NOMO-1 treated with dmso at 0.1 percent for 144 hours (cell line): ENCODE data around the gene SERPIND1.

Experiments
- DNase-seq: peaks from one replicate; lab custom pipeline; 2025; ENCODE audit not compliant: unreplicated experiment; lab: John Stamatoyannopoulos, UW

Gene SERPIND1

GRCh38 chr22:20792221-20792965 is 18.5 kb downstream of the SERPIND1 start:
- DNase-seq = no peak

- no peak for DNase-seq
Observed at GRCh38 chr22:20792966-20793728, 19.2 kb downstream of the SERPIND1 start.

- DNase-seq = no peak
Observed at GRCh38 chr22:20793748-20794649, 20.1 kb downstream of the SERPIND1 start.

DNA sequence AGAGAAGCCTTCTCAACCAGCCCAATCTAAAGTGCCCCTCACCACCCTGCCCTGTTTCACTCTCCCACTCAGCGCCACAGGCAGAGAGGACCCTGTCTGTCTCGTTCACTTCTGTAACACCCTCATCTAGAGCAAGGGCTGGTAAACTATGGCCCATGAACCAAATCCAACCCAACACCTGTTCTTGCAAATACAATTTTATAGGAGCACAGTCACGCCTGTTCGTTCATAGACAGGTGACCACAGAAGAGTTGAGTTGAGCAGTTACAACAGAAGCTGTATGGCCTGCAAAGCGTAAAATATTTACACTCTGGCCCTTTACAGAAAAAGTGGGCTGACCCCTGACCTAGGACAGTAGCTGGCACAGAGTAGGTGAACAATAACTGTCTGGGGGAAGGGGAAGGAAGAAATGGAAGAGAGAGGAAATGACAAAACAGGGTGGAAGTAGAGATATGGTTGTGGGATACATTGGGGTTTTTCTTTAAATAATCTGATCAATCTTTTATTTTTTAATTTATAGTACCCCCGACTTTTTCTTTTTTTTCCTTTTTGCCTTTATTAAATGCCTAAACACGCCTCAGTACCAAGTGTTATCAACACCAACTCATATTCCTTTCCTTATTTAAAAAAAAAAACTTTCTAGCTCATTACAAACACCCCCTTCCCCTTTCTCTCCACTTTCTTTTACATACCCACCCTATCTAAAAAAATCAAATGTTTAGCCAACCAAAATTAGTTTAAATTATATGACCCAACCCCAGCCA is 20.9 kb downstream of the SERPIND1 start:
- DNase-seq = no peak

DNA sequence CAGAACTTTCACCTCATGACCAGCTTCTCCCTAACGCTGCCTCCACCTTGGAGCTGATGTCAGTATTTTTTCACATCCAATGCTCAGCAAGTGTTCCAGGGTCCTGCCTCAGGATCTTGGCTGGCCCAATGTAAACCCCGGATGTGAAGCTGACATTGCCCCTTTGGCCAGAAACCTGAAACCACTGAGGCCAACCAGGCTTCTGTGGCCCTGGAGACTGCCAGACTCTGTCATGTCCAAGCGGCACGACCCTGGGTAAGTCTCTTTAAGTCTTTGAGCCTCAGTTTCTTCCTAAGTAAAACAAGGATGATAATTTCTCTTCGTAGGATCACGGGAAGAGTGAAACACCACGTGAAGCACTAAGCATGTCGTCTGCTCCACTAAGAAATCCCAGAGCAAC is 22.8 kb downstream of the SERPIND1 start:
- no peak for DNase-seq

- DNase-seq = no peak
Observed at GRCh38 chr22:20798218-20798617, 24.3 kb downstream of the SERPIND1 start.

DNA sequence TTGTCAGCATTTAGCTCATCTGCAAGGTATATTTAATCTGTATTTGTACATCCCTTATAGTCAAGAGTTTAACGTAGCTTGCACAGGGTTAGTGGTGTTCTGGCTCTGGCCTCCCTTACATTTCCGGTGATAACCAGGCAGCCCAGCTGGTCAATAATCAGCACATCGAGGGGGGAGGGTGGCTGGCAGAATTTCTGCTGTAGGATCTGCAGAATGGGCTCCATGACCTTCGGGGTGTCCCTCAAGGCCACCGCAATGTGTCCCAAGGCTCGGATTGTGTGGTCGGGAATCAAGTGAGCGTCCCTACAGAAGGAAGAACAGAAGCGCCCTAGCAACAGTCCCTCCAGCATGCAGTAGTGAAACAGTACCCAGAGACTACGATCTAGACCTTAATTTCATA is 25.1 kb downstream of the SERPIND1 start:
- DNase-seq = no peak

DNA sequence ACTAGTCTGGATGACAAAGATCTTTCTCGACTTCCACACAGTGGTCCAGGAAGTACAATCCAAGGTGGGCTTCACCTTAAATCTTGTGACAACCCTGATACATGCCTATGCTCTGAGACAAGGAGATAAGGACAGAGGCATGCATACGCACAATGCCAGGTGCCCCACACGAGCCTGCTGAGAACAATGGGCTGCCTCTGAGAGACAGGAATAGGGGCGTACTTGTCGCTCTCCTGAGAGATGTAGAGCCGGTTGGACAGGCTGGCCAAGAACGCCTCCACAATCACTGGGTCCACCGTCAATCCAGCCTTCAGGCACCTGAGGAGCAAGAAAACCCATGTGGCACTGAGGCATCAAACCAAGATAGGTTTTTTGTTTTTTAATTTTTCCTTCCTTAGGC is 25.5 kb downstream of the SERPIND1 start:
- DNase-seq = no peak

DNA sequence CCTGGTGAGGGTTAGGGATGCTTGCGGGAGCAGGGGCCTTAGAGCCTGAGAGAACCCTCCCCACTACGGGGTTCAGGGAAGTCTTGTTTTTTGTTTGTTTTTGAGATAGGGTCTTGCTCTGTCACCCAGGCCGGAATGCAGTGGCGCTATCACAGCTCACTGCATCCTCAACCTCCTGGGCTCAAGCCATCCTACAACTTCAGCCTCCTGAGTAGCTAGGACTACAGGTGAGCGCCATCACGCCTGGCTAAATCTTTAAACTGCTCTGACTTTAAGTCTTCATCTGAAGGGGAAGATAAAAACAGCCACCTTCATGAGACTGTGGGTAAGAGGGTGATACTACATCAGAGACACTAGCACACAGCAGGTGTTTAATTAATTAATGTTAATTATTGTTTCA is 28.5 kb downstream of the SERPIND1 start:
- no peak for DNase-seq

GRCh38 chr22:20802922-20803553 is 29.1 kb downstream of the SERPIND1 start:
- no peak for DNase-seq

DNA sequence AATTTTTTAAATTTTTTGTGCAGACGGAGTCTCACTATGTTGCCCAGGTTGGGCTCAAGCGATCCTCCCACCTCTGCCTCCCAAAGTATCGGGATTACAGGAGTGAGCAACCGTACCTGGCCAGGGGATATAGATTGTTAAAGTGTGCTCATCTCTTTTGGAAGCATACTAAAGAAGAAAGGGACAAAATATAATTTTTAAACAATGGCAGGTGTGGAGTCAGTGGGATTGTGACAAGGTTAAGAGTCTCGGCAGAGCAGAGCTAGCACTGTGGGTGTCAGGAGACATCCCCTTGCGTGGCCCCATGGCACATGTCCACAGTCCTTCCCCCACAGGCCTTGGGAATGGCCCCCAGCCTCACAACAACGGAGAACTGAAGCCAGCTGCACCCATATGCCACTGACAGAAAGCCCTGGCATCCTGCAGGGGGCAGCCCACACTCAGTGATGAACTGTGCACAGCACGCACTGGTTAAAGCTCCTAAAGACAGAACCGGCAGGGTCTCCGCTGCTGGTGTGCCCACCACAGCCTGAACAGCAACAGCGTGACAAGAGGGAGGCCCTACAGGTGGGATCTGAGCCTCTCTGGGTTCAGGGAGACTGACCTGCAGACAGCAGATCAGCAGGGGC is 29.9 kb downstream of the SERPIND1 start:
- DNase-seq = no peak

GRCh38 chr22:20804650-20805049 is 30.7 kb downstream of the SERPIND1 start:
- no peak for DNase-seq

- no peak for DNase-seq
Observed at GRCh38 chr22:20805972-20806471, 32.1 kb downstream of the SERPIND1 start.

DNA sequence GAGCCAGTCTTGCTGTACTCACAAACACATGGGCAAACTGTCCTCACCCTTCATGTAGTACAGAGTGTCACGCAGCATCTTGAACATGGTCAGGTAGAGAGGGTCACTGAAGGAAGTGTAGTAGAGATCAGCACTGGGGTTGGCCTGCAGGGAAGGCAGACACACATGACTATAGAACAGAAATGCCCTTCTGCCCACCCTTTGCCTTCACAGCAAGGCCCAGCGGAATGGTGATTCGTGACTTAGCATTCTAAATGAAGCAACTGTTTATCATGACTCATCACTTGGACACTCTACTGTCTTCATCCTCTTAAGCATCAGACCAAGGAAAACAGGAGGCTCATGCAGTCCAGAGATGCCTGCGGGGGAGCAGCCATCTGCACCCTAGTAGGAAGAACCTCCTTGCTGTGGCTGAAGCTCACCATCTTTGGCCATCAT is 33.4 kb downstream of the SERPIND1 start:
- DNase-seq = no peak

- no peak for DNase-seq
Observed at GRCh38 chr22:20808844-20809243, 34.9 kb downstream of the SERPIND1 start.

DNA sequence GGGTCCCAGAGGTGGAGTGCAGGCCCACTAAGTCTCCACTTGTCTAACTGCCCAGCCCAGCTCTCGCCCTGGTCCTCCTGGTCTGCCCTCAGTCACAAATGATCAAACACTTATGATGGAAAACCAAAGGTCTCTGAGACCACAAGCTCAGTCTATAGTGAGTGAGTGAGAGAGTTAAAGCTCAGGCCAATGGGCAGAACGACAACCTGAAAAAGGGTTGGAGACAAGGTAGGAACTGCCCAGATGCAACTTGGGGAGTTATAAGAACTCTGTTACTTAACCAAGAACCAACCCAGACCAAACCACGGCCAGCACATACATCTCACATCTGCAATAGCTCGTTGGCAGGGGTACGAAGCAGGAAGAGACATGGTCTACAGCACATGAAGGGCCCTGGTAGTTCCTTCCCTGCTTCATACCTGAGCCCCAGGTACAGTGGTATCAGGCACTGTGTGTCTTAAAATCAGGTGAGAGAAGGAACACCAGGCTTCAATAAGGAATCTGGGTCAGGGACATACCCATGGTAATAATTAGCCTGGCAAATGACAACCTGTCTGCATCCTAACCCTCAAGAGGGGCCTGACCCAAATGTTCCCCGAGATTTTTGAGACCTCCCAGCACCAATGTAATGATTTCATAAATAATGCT is 35.7 kb downstream of the SERPIND1 start:
- DNase-seq = no peak

GRCh38 chr22:20810645-20811044 is 36.7 kb downstream of the SERPIND1 start:
- no peak for DNase-seq

GRCh38 chr22:20811171-20811570 is 37.3 kb downstream of the SERPIND1 start:
- no peak for DNase-seq
